Measurements from ENCODE around the gene NNAT. TPM values are rescaled to one million over a fixed set of nuclear protein-coding genes. Genes with fewer than 3 reads are reported as not detected.

Gene NNAT
- total RNA-seq, 1 donor from 2014 or later: 2.7 TPM

Other genes with a start within 250 kb of the NNAT start
- 30.9 to 34.1 TPM (median 32.5 TPM) in 3 replicates for gene MANBAL, start 231.6 kb upstream of the NNAT start, total RNA-seq
- 16.0 to 25.7 TPM (median 25.1 TPM) in 3 replicates for gene SRC, start 175.1 kb upstream of the NNAT start, total RNA-seq
- gene BLCAP, start 6.6 kb downstream of the NNAT start, total RNA-seq: 56.6 to 66.2 TPM (median 65.1 TPM) in 3 replicates
- gene CTNNBL1, start 172.8 kb downstream of the NNAT start, total RNA-seq: 36.0 to 45.1 TPM (median 38.4 TPM) in 3 replicates

All from chondrocyte (in vitro differentiated cells).